HUES6 (cell line): ENCODE results near the gene PPP2R2D.
A peak's percentile ranks its signal among the peaks of the same experiment; 100 is the strongest.

Experiments
- H3K27ac ChIP-seq: 2 replicates; pipeline ENCODE4 v1.7.0; 2013; ENCODE audit warnings: low read depth, mild to moderate bottlenecking, low read length, inconsistent platforms
- H3K27me3 ChIP-seq: 2 replicates; pipeline ENCODE4 v1.6.1; 2013; ENCODE audit warnings: low read length; ENCODE audit not compliant: control insufficient read depth, insufficient read depth
- H3K36me3 ChIP-seq: 2 replicates; pipeline ENCODE4 v1.6.1; 2013; ENCODE audit warnings: low read length; ENCODE audit not compliant: control insufficient read depth, insufficient read depth
- H3K4me1 ChIP-seq: 2 replicates; pipeline ENCODE4 v1.6.1; 2013; ENCODE audit warnings: low read length; ENCODE audit not compliant: control insufficient read depth, insufficient read depth
- H3K4me3 ChIP-seq: 2 replicates; pipeline ENCODE4 v1.5.1; 2013; ENCODE audit warnings: low read depth, low read length
- H3K9ac ChIP-seq: one replicate; pipeline ENCODE4 v1.6.1; 2013; ENCODE audit warnings: mild to moderate bottlenecking, low read length
- H3K9me3 ChIP-seq: 2 replicates; pipeline ENCODE4 v1.6.1; 2013; ENCODE audit warnings: low read depth, low read length; ENCODE audit not compliant: control insufficient read depth, insufficient read depth

Gene PPP2R2D

DNA sequence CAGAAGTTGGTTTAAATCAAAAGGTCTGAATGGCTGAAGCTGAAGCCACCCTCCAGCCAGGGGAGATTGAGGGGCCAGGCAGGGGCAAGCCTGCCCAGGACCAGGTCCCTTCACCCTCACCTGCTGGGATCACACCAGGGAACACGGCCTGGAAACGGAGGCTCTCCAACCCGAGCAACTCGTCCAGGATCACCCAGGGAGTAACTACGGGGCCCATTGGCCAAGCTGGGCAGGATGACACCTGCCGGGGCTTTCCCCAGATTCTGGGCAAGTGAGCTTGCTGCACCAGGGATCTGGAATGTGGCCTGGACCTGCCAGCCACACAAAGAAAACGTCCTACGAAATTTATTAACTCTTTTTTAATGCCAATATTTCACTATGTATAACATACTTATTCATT is 30.4 kb upstream of the PPP2R2D start:
- Histone ChIP-seq H3K4me3 (no peak overlapping the region), H3K9ac (no peak overlapping the region), H3K4me1 (no peaks in the 10 kb centered on the region), H3K27me3 (no peaks in the 10 kb centered on the region), H3K27ac (no peak overlapping the region), H3K9me3 (0 out of 2 replicates have a peak, but pooled peaks cover 3% of the 10 kb centered on the region), H3K36me3 (no peaks in the 10 kb centered on the region)

GRCh38 chr10:131870831-131871672 is 29.8 kb upstream of the PPP2R2D start:
- Histone ChIP-seq H3K27me3 (no peaks in the 10 kb centered on the region), H3K4me1 (no peaks in the 10 kb centered on the region; the same call in 1 of the 2 replicates), H3K9ac (no peak overlapping the region), H3K4me3 (no peak overlapping the region), H3K9me3 (0 out of 2 replicates have a peak, but pooled peaks cover 3% of the 10 kb centered on the region), H3K36me3 (no peaks in the 10 kb centered on the region), H3K27ac (no peak overlapping the region)

DNA sequence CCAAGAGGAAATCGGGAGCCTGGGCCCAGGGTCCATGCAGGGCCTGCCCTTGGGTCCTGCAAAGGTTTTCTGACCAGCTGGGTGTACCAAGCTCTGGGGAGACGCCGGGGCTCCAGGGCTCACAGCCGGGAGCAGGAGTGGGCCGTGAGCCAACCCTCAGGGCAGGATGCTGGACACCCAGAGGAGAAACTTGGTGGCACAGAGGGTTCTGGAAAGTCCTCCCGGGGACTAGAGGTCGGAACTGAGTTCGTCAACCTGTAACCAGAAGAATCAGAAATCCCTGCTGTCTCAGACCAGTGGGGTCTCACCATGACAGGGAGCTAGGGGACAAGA is 29.2 kb upstream of the PPP2R2D start:
- H3K9ac ChIP-seq: no peak overlapping the region
- no peak overlapping the region for H3K4me3 ChIP-seq
- H3K4me1 ChIP-seq: no peaks in the 10 kb centered on the region; the same call in 1 of the 2 replicates
- no peaks in the 10 kb centered on the region for H3K27me3 ChIP-seq
- no peaks in the 10 kb centered on the region for H3K36me3 ChIP-seq
- 0 out of 2 replicates have a peak, but pooled peaks cover 3% of the 10 kb centered on the region for H3K9me3 ChIP-seq
- no peak overlapping the region for H3K27ac ChIP-seq

DNA sequence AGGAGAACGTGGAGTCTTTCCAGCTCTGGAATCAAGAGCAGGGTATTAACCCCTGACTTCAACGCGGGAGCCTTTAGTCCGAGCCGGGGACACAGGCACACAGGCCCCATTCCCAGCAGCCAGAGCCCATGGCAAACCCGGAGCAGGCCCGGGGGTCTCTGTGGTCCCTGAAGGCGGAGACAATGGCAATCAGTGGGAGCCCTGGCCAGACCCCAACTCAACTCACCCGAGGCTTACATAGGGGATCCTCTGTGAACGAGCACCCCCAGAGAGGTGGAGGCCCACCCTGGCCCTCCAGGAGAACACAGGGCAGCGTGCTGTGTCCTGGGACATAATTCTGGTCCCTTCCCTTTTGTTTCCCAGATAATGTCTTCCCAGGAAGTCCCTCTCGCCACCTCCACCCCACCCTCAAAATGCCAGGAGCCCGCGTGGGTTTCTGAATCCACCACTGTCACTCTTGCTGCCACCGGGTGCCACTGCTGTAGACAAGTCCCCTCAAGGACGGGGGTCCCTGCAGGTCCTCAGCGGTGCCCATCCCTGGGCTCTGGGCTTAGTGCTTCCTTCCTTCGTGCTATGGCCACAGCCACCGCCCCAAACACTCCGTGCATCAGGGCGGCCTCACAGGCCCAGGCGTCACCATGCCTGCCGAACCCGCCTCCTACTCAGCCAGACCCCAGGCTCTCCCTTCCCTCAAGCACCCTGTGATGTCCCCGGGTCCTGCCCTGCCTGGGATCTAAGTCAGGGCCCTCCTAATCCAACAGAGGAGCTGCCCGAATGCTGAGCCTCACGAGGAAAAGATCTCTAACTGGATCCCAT is 28.6 kb upstream of the PPP2R2D start:
- no peak overlapping the region for H3K27ac ChIP-seq
- H3K9me3 ChIP-seq: 0 out of 2 replicates have a peak, but pooled peaks cover 3% of the 10 kb centered on the region
- no peaks in the 10 kb centered on the region for H3K27me3 ChIP-seq
- H3K9ac ChIP-seq: no peak overlapping the region
- H3K4me3 ChIP-seq: no peak overlapping the region
- H3K4me1 ChIP-seq: no peaks in the 10 kb centered on the region; the same call in 1 of the 2 replicates
- no peaks in the 10 kb centered on the region for H3K36me3 ChIP-seq

DNA sequence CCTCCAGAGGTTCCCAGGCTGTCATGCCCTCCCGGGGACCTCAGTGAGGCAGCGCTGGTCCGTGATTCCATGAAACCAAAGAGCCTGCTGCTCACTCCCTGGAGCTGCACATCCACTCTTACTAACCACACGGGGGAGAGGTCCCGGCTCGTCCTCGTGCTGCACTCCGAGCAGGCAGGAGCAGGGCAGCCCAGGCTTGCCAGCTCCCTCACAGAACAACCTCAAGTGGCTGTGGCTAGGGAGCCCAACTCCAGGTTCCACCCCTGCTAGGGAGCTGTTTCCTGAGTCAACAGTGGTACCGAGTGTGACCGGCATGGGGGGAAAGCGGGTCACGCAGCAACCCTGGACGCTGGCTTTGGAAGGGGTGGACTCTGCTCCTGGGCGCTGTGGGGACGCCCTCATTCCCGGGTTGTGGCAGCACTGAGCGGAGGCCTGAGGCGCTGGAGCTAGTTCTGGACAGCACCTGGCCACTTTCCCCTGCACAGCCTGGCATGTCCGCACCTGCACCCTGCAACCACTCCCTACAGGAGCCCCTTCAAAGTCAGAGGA is 27.9 kb upstream of the PPP2R2D start:
- H3K36me3 ChIP-seq: no peaks in the 10 kb centered on the region
- no peak overlapping the region for H3K27ac ChIP-seq
- H3K4me1 ChIP-seq: no peaks in the 10 kb centered on the region; the same call in 1 of the 2 replicates

GRCh38 chr10:131874991-131875451 is 25.8 kb upstream of the PPP2R2D start:
- Histone ChIP-seq H3K36me3 (no peaks in the 10 kb centered on the region), H3K4me1 (no peaks in the 10 kb centered on the region; the same call in 1 of the 2 replicates), H3K27me3 (no peaks in the 10 kb centered on the region), H3K9me3 (no peaks in the 10 kb centered on the region), H3K9ac (no peak overlapping the region), H3K4me3 (peak overlapping the region; percentile 42), H3K27ac (no peak overlapping the region)

More for the DNA sequence above, 27.9 kb upstream of the PPP2R2D start:
- Histone ChIP-seq H3K9ac (no peak overlapping the region), H3K4me3 (no peak overlapping the region), H3K9me3 (0 out of 2 replicates have a peak, but pooled peaks cover 3% of the 10 kb centered on the region), H3K27me3 (no peaks in the 10 kb centered on the region)

DNA sequence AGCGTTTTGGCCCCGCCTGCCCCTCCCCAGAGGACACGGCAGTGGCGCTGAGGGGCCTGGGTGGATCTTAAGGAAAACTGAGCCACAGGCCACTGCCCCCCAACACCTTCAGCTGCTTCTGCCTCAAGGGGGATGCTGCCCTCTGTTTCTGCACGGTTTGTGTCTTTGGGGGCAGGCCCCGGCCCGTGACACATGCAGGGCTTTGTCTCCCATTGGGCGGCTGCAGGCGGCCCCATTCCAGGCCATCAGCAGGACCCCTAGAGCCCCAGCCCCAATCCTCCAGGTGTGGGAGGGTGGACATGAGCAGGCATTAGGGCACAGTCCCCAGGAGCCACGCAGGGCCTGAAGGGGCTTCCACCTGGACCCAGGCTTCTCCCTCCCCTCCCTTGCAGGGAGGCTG is 25.3 kb upstream of the PPP2R2D start:
- Histone ChIP-seq H3K27ac (no peak overlapping the region), H3K36me3 (no peaks in the 10 kb centered on the region), H3K4me3 (no peak overlapping the region), H3K27me3 (no peaks in the 10 kb centered on the region), H3K9me3 (peaks cover 1% of the 10 kb centered on the region; the same call in 1 of the 2 replicates), H3K9ac (no peak overlapping the region), H3K4me1 (no peaks in the 10 kb centered on the region; the same call in 1 of the 2 replicates)

GRCh38 chr10:131876017-131876416 is 24.8 kb upstream of the PPP2R2D start:
- Histone ChIP-seq H3K27ac (no peak overlapping the region), H3K4me3 (no peak overlapping the region), H3K9me3 (peaks cover 6% of the 10 kb centered on the region), H3K4me1 (no peaks in the 10 kb centered on the region; the same call in 1 of the 2 replicates), H3K27me3 (no peaks in the 10 kb centered on the region), H3K36me3 (no peaks in the 10 kb centered on the region), H3K9ac (no peak overlapping the region)

DNA sequence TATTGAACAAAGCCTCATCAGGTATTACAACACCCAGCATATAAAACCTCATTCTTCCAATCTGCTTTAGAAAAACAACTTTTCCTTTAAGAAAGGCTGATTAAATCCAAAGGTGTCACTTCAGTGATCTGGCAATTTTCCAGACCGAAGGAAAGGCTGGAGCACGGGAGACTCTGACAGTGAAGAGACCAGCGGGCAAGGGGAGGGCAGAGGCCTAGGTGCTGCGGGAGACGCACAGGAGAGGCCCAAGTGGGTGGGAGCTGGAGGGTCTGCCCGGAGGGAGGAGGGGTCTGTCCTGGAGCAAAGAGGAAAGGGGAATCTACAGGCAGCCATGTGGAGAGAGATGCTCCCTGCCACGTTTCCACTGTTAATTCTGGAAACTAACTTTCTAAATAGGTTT is 24.3 kb upstream of the PPP2R2D start:
- Histone ChIP-seq H3K4me3 (no peak overlapping the region), H3K9ac (no peak overlapping the region), H3K27me3 (no peaks in the 10 kb centered on the region), H3K36me3 (no peaks in the 10 kb centered on the region), H3K27ac (no peak overlapping the region), H3K4me1 (no peaks in the 10 kb centered on the region; the same call in 1 of the 2 replicates), H3K9me3 (peaks cover 11% of the 10 kb centered on the region)

DNA sequence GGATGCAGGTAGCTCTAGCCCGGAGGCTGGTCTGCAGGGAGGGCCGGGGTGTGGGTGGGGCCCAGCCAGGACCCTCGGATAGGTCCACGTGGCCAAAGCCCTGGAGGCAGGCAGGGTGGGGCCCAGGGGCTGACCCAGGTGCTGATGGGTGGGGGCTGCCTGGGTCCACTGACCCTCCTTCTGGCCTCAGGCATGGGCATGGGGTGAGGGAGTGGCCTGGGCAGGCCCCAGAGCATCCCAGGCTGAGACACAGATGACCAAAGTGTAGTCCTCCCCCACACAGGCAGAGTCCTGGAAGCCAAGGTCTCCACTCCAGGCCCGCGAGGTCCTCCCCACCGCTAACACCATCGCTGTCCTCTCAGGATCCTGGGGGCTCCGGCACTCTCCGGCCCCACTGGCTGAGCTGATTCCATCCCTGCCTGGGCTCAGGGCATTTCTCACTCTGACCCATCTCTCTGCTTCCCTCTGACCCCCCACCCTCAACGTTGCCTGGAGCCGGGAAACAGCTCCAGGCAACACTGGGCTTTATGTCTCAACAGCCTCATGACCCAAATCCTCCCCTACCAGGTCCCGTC is 20.7 kb upstream of the PPP2R2D start:
- Histone ChIP-seq H3K27me3 (no peaks in the 10 kb centered on the region), H3K9me3 (peaks cover 26% of the 10 kb centered on the region), H3K27ac (no peak overlapping the region), H3K36me3 (no peaks in the 10 kb centered on the region), H3K4me3 (no peak overlapping the region), H3K9ac (no peak overlapping the region), H3K4me1 (no peaks in the 10 kb centered on the region; the same call in 1 of the 2 replicates)
